Mucosa of rectum (tissue), 2 donors: Measurements from ENCODE around the gene HMX1.

ENCODE experiments used
- H3K27ac ChIP-seq, 2 donors: one replicate each; pipeline ENCODE4 v1.7.0; 2013; ENCODE audit warnings: inconsistent platforms in 2 of 2, low read depth in 2 of 2, low read length in 2 of 2
- H3K27me3 ChIP-seq, 2 donors: one replicate each; pipeline ENCODE4 v1.7.0; 2013; ENCODE audit warnings: low read length in 2 of 2; ENCODE audit not compliant: control insufficient read depth in 2 of 2, insufficient read depth in 2 of 2
- H3K36me3 ChIP-seq, 2 donors: one replicate each; pipeline ENCODE4 v1.7.0; 2013; ENCODE audit warnings: low read length in 2 of 2; ENCODE audit not compliant: control insufficient read depth in 2 of 2, insufficient read depth in 2 of 2
- H3K4me1 ChIP-seq, 2 donors: one replicate each; pipeline ENCODE4 v1.7.0; 2013; ENCODE audit warnings: low read length in 2 of 2, mild to moderate bottlenecking in 1 of 2; ENCODE audit not compliant: control insufficient read depth in 2 of 2, insufficient read depth in 2 of 2
- H3K4me3 ChIP-seq, 2 donors: one replicate each; pipeline ENCODE4 v1.7.0; 2013; ENCODE audit warnings: low read length in 2 of 2
- H3K9ac ChIP-seq, 2 donors: one replicate each; pipeline ENCODE4 v1.7.0; 2013; ENCODE audit warnings: low read length in 2 of 2, low read depth in 1 of 2, mild to moderate bottlenecking in 1 of 2
- H3K9me3 ChIP-seq, 2 donors: one replicate each; pipeline ENCODE4 v1.7.0; 2013; ENCODE audit warnings: low read length in 2 of 2; ENCODE audit not compliant: control insufficient read depth in 2 of 2
- donor health status: healthy.
- donor health status: Normal muscosa, but diverticular disease.

Gene HMX1

GRCh38 chr4:8855818-8856245, 15.8 kb downstream of the HMX1 start:
- Histone ChIP-seq H3K27me3 (peaks cover 36 to 50% of the 10 kb centered on the region in 2 donors), H3K36me3 (no peaks in the 10 kb centered on the region), H3K9me3 (no peaks in the 10 kb centered on the region)

GRCh38 chr4:8854931-8855330, 16.7 kb downstream of the HMX1 start:
- no peak overlapping the region for H3K27ac ChIP-seq
- no peaks in the 10 kb centered on the region for H3K4me1 ChIP-seq
- H3K27me3 ChIP-seq, result peaks cover 34 to 46% of the 10 kb centered on the region in 2 donors

More at GRCh38 chr4:8855818-8856245, 15.8 kb downstream of the HMX1 start:
- H3K4me1 ChIP-seq, result no peaks in the 10 kb centered on the region
- no peak overlapping the region for H3K27ac ChIP-seq
- H3K9ac ChIP-seq, result no peak overlapping the region
- H3K4me3 ChIP-seq, result no peak overlapping the region

GRCh38 chr4:8854016-8854415, 17.6 kb downstream of the HMX1 start:
- no peak overlapping the region for H3K9ac ChIP-seq
- H3K36me3 ChIP-seq, result no peaks in the 10 kb centered on the region
- no peak overlapping the region for H3K27ac ChIP-seq
- H3K4me1 ChIP-seq, result no peaks in the 10 kb centered on the region
- H3K9me3 ChIP-seq, result no peaks in the 10 kb centered on the region
- H3K4me3 ChIP-seq, result no peak overlapping the region
- H3K27me3 ChIP-seq, result peaks cover 30 to 39% of the 10 kb centered on the region in 2 donors

More at GRCh38 chr4:8854931-8855330, 16.7 kb downstream of the HMX1 start:
- Histone ChIP-seq H3K9me3 (no peaks in the 10 kb centered on the region), H3K9ac (no peak overlapping the region), H3K4me3 (no peak overlapping the region), H3K36me3 (no peaks in the 10 kb centered on the region)

GRCh38 chr4:8853249-8853648, 18.4 kb downstream of the HMX1 start:
- H3K27me3 ChIP-seq, result peaks cover 26 to 32% of the 10 kb centered on the region in 2 donors
- H3K9me3 ChIP-seq, result no peaks in the 10 kb centered on the region
- no peak overlapping the region for H3K4me3 ChIP-seq
- no peak overlapping the region for H3K27ac ChIP-seq
- H3K36me3 ChIP-seq, result no peaks in the 10 kb centered on the region
- no peak overlapping the region for H3K9ac ChIP-seq
- no peaks in the 10 kb centered on the region for H3K4me1 ChIP-seq

- H3K9ac ChIP-seq, result no peak overlapping the region
- H3K27ac ChIP-seq, result no peak overlapping the region
- no peaks in the 10 kb centered on the region for H3K36me3 ChIP-seq
- no peak overlapping the region for H3K4me3 ChIP-seq
- peaks cover 22 to 26% of the 10 kb centered on the region in 2 donors for H3K27me3 ChIP-seq
- H3K9me3 ChIP-seq, result no peaks in the 10 kb centered on the region
- no peaks in the 10 kb centered on the region for H3K4me1 ChIP-seq
Measured at GRCh38 chr4:8852118-8852704, 19.4 kb downstream of the HMX1 start.

- no peak overlapping the region for H3K27ac ChIP-seq
- H3K4me1 ChIP-seq, result no peaks in the 10 kb centered on the region
- peaks cover 20 to 25% of the 10 kb centered on the region in 2 donors for H3K27me3 ChIP-seq
- no peak overlapping the region for H3K9ac ChIP-seq
- no peaks in the 10 kb centered on the region for H3K36me3 ChIP-seq
- no peak overlapping the region for H3K4me3 ChIP-seq
- no peaks in the 10 kb centered on the region for H3K9me3 ChIP-seq
Measured at GRCh38 chr4:8851321-8852117, 20.1 kb downstream of the HMX1 start.

- no peak overlapping the region for H3K27ac ChIP-seq
- H3K27me3 ChIP-seq, result peaks cover 14 to 18% of the 10 kb centered on the region in 2 donors
- no peaks in the 10 kb centered on the region for H3K9me3 ChIP-seq
- H3K4me1 ChIP-seq, result no peaks in the 10 kb centered on the region
- no peak overlapping the region for H3K9ac ChIP-seq
- no peak overlapping the region for H3K4me3 ChIP-seq
- no peaks in the 10 kb centered on the region for H3K36me3 ChIP-seq
Measured at GRCh38 chr4:8850830-8851188, 20.8 kb downstream of the HMX1 start.

- Histone ChIP-seq H3K27me3 (peaks cover 8 to 15% of the 10 kb centered on the region in 2 donors), H3K36me3 (no peaks in the 10 kb centered on the region), H3K4me3 (no peak overlapping the region), H3K9ac (no peak overlapping the region), H3K27ac (no peak overlapping the region), H3K4me1 (no peaks in the 10 kb centered on the region), H3K9me3 (no peaks in the 10 kb centered on the region)
Measured at GRCh38 chr4:8850074-8850829, 21.4 kb downstream of the HMX1 start.

GRCh38 chr4:8849266-8850073, 22.2 kb downstream of the HMX1 start:
- no peaks in the 10 kb centered on the region for H3K4me1 ChIP-seq
- H3K9me3 ChIP-seq, result no peaks in the 10 kb centered on the region
- peaks cover 2 to 11% of the 10 kb centered on the region in 2 donors for H3K27me3 ChIP-seq
- no peaks in the 10 kb centered on the region for H3K36me3 ChIP-seq
- no peak overlapping the region for H3K9ac ChIP-seq
- H3K4me3 ChIP-seq, result no peak overlapping the region
- no peak overlapping the region for H3K27ac ChIP-seq
